HG03460 (cell line): ENCODE measurements around the gene PDXDC1.
"Not testable (repeated sequence)": the region's sequence is repeated elsewhere in the genome, so short reads cannot be mapped to it uniquely, and the experiment has no call there.

Source experiments
- ATAC-seq: cut with Tn5 transposase; IDR thresholded peaks from one replicate; pipeline ENCODE4 v1.9.1; 2021; ENCODE audit not compliant: unreplicated experiment

Gene PDXDC1

DNA sequence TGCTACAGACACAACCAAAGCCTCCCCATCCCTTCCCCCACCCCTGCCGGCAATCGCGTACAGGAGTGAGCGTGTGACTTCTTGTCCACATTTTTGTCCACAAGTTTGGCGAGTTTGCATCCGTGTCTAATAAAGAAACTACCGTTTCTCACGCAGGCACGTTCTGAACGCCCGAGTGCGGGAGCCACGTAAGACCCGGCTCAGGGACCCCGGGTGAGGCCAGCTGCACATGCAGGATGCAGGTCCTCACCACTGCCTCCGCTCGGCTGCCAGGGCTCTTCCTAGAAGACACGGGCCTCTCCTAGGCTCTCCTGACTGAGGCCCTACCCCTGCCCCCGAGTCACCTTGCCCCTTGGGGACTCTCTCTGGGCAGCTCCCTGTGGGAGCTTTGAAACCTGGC lies 174.0 kb downstream of the PDXDC1 start:
- ATAC-seq = not testable (repeated sequence)

DNA sequence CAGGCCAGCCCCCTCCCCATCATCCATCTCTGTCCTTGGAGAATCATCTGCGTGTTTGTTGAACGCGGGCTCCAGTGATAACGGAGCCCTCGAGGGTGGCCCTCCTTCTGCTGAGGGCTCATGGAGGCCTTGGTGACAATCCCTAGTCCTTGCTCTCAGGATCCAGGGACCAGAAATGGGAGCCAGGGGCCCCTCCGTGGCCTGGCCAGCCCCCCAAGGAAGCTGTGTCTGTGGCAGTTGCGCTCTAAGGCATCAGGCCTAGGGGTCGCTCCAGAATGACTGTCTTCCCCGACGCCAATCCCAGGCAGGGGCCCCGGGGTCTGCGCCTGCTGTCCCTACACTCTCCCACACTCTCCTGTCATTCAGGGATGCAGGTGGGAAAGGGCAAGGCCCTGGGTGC lies 174.4 kb downstream of the PDXDC1 start:
- ATAC-seq = not testable (repeated sequence)

DNA sequence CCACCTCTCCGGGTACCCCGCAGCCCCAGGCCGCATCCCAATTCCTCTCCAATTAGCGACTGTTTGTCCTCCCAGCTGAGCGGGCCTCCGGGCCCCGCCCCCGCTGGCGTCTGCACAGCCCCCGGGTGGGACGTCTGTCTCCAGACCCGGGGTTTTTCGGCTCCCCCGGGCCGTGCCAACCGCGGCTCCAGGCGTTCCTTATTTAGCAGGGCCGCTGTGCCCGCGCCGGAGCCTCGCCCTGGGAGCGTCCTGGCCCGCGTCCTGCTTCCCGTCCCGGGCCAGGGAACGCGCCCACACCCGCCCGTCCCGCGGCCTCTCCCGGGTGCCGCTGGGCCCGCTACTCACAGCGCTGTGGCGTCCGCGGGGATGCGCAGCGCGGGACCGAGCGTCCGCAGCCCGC lies 179.2 kb downstream of the PDXDC1 start:
- ATAC-seq = not testable (repeated sequence)

DNA sequence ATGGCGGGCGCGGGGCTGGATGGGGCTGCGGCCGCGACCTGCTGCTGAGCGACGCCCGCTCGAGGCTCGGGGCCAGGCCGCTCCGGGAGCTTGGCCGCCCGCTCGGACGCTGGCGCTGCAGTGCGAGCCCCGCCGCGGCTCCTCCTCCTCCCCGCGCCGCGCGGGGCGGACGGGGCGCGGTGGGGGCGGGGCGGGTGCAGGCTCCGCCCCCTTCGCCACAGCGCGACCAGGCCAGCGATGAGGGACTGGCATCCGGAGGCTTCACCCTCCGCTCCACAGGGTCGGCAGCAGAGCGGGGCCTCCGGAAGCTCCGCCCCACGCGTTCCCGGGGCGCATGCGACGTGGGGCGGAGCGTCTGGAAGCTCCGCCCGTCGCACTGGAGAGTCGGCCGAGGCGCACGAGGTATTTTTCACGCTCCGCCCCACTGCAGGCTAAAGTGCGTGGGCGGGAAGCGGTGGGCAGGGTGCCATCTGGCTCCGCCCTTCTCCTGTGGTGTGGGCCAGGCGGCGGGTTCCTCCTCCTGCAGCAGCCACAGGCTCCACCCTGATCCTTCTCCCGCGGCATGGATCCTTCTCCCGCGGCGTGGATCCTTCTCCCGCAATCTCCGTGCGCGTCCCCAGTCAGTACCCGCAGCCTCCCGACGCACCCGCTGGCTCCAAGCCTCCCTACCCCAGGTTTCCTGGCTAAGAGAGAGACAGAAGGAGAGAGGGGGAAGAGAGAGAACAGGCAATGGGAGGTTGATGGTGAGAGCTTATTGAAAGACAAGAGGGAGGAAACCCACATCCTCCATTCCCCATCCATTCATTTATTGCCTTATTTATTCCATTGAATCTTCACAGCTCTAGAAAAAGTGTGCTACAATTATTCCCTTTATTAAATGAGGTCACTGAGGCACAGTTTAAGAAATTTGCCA lies 180.1 kb downstream of the PDXDC1 start:
- not testable (repeated sequence) for ATAC-seq

DNA sequence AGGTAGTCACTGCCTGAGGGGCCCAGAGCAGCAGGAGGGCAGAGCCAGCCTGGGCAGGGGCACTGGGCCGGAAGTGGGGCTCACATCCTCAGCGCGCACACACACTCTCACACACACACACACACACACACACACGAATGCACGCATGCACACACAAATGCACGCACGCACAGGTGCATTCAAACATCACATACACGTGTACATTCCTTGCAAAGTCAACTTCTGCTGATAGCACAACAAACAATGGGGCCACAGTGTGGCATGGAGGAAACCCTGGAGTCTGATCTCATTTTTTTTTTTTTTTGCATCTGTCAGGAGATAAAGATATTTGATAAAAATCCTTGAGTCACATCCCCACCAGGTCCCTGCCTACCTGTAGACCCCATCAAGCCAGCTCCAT lies 182.8 kb downstream of the PDXDC1 start:
- not testable (repeated sequence) for ATAC-seq

DNA sequence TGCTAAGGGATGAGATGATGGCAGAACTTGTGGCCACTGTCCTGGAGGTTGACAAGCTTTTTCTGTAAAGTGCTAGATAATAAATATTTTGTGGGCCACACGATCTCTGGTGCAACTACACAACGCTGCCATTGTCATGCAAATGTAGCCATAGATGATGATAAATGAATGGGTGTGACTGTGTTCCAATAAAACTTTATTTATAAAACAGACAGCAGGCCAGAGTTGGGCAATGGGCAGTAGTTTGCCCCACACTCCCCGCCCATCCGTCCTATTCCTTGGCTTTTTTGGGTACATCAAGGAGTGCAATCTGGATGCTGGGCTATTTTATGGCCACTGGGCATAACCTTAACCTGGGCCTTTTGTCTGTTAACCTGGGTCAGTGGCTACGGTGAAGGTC lies 184.8 kb downstream of the PDXDC1 start:
- not testable (repeated sequence) for ATAC-seq

DNA sequence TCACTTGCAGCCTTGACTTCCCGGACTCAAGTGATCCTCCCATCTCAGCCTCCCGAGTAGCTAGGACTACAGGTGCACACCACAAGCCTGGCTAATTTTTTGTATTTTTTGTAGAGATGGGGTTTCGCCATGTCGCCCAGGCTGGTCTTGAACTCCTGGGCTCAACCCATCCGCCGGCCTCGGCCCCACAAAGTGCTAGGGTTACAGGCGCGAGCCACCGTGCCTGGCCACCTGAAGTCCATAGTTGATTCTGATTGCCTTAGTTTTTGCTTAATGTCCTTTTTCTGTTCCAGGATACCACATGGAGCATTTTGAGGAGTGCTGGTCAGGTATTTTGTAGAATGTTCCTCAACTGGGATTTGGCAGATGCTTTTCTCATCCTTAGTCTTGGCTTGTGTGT lies 185.7 kb downstream of the PDXDC1 start:
- not testable (repeated sequence) for ATAC-seq

- not testable (repeated sequence) for ATAC-seq
These were observed 188.2 kb downstream of the PDXDC1 start for GRCh38 chr16:15163055-15163454.

- ATAC-seq = not testable (repeated sequence)
These were observed 191.4 kb downstream of the PDXDC1 start for GRCh38 chr16:15166177-15166576.

- ATAC-seq = not testable (repeated sequence)
These were observed 193.5 kb downstream of the PDXDC1 start for GRCh38 chr16:15168303-15168702.

DNA sequence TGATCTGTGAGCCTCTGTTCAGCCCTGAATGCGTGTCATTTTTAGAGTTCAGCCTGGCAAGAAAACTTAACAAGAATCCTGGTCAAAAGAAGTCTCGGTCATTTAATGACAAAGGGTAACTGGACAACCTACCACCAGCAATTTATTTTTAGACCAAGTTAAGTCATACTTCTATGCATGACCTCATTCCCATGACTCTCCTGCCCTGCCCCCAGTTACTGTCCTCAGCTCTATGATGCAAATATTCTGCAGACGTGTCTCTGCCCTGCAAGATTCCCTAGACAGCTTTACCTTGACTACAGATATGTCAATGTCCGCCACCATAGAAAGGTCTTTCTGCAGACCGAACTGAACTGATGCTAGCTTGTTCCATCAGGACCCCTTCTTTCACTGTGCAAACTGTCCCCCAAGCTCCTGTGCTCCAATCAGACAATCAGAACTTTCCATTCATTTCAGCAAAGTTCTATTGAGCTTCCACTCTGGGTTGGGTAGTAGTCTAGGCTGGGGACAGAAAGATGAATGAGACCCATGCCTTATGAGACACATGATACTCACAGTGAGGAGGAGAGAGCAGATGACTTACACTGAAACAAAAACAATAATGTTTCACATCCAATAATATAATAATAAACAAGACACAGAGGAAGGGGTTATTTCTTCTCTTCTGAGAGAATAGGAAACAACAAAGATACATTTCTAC lies 194.3 kb downstream of the PDXDC1 start:
- not testable (repeated sequence) for ATAC-seq

GRCh38 chr16:15179909-15180308 lies 205.1 kb downstream of the PDXDC1 start:
- ATAC-seq = not testable (repeated sequence)

- ATAC-seq = not testable (repeated sequence)
These were observed 206.1 kb downstream of the PDXDC1 start for GRCh38 chr16:15180946-15181345.

DNA sequence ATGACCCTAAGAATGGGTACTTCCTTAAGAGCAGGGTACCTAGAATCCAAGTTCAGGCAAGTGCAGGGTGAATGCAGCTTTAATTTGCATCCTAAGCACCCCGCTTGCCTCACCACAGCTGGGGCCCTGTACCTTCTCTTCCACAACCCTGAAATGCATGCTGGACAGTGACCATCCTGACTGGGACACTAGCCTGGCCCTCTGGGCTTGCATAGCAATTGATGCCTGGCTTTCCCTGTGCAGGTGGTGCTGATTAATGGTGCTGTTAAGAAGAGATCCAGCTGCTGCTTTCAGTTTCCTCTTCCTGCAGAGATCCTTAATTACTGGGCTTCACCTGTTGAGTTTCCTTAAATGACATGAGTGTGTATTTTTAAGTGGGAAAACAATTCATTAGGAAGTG lies 209.2 kb downstream of the PDXDC1 start:
- ATAC-seq = not testable (repeated sequence)
